MM.1S (cell line): Measurements from ENCODE around the gene DLD.

Experiments used
- DNase-seq: peaks from one replicate; pipeline ENCODE4 v3.0.0-alpha.2; 2015
- H2AFZ ChIP-seq: fragments of 300-600 bp; sonication (generic); 2 replicates; pipeline ENCODE4 v1.6.0; 2016; ENCODE audit warnings: antibody characterized with exemption, low read length
- H3F3A ChIP-seq: fragments of 300-600 bp; sonication (generic); 2 replicates; pipeline ENCODE4 v1.6.1; 2016; ENCODE audit warnings: mild to moderate bottlenecking, antibody characterized with exemption, low read length, moderate library complexity, mixed read lengths; ENCODE audit not compliant: insufficient read depth
- H3K27ac ChIP-seq: fragments of 300-600 bp; sonication (generic); 2 replicates; pipeline ENCODE4 v1.5.1; 2016; ENCODE audit warnings: mild to moderate bottlenecking, low read length
- H3K27me3 ChIP-seq: fragments of 300-600 bp; sonication (generic); replicated peaks from 2 replicates; pipeline ENCODE4 v1.6.0; 2016; ENCODE audit warnings: low read length; ENCODE audit not compliant: insufficient read depth
- H3K36me3 ChIP-seq: fragments of 300-600 bp; sonication (generic); replicated peaks from 2 replicates; pipeline ENCODE4 v1.6.1; 2016; ENCODE audit warnings: mild to moderate bottlenecking, low read length, mixed read lengths; ENCODE audit not compliant: insufficient read depth
- H3K4me1 ChIP-seq: fragments of 300-600 bp; sonication (generic); 2 replicates; pipeline ENCODE4 v1.6.1; 2016; ENCODE audit warnings: low read length, mixed read lengths
- H3K4me2 ChIP-seq: fragments of 300-600 bp; sonication (generic); 2 replicates; pipeline ENCODE4 v1.6.0; 2016; ENCODE audit warnings: low read depth, low read length
- H3K4me3 ChIP-seq: fragments of 300-600 bp; sonication (generic); 2 replicates; pipeline ENCODE4 v1.5.1; 2016; ENCODE audit warnings: low read length, mixed read lengths
- H3K79me2 ChIP-seq: fragments of 300-600 bp; sonication (generic); 2 replicates; pipeline ENCODE4 v1.6.1; 2016; ENCODE audit warnings: mixed run types, low read length, mixed read lengths
- H3K9ac ChIP-seq: fragments of 300-600 bp; sonication (generic); 2 replicates; pipeline ENCODE4 v1.6.1; 2016; ENCODE audit warnings: low read length, mixed read lengths
- H3K9me2 ChIP-seq: fragments of 300-600 bp; sonication (generic); replicated peaks from 2 replicates; pipeline ENCODE4 v1.6.1; 2016; ENCODE audit warnings: mild to moderate bottlenecking, low read length, mixed read lengths; ENCODE audit not compliant: insufficient read depth
- H3K9me3 ChIP-seq: fragments of 300-600 bp; sonication (generic); replicated peaks from 2 replicates; pipeline ENCODE4 v1.6.1; 2016; ENCODE audit warnings: mild to moderate bottlenecking, low read length, mixed read lengths; ENCODE audit not compliant: insufficient read depth
- H4K20me1 ChIP-seq: fragments of 300-600 bp; sonication (generic); 2 replicates; pipeline ENCODE4 v1.6.1; 2016; ENCODE audit warnings: mild to moderate bottlenecking, low read length, moderate library complexity, mixed read lengths; ENCODE audit not compliant: insufficient read depth
- EZH2 ChIP-seq: fragments of 300-600 bp; sonication (generic); optimal IDR thresholded peaks from 2 replicates; pipeline ENCODE3; 2017; ENCODE audit warnings: low read depth, mild to moderate bottlenecking, antibody characterized with exemption, low read length, mixed read lengths
- EZH2phosphoT487 ChIP-seq: fragments of 300-600 bp; sonication (generic); IDR thresholded peaks from 2 replicates; pipeline ENCODE4 v1.6.1; 2018; ENCODE audit warnings: antibody characterized with exemption, low read length
- TF ChIP-seq, protein P1 (sequence below): fragments of 300-600 bp; sonication (generic); IDR thresholded peaks from 2 replicates; pipeline ENCODE4 v1.5.1; 2016; ENCODE audit warnings: antibody characterized with exemption, low read length, mixed read lengths

The DLD gene

DNA sequence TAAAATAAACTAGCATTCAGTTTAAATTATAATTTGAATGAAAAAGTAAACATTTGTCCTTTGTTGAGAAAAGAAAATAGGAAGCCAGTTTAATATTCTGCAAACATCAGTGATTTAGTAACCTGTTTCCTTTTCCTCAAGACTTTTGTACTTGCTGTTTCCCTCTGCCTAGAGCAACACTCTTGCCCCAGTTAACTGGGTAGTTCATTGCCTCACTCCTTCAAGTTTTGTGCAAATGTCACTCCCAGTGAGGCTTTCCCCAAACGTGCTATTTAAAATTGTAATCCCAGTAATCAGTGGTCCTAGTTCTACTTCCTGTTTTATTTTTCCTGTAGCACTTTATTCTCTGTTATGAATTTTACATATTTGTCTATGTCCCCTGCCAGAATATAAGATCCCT lies 23.8 kb downstream of the DLD start:
- Histone ChIP-seq H3K36me3 (peaks cover 14% of the 10 kb centered on the region; the same call in 1 of the 2 replicates), H3K4me2 (no peak overlapping the region), H3K9me3 (no peaks in the 10 kb centered on the region), H3K4me1 (no peaks in the 10 kb centered on the region), H3K4me3 (no peak overlapping the region), H3K27me3 (no peaks in the 10 kb centered on the region), H3K9ac (no peak overlapping the region), H3K79me2 (peaks cover 12% of the 10 kb centered on the region; the same call in 1 of the 2 replicates), H3F3A (no peaks in the 10 kb centered on the region), H3K9me2 (no peaks in the 10 kb centered on the region), H4K20me1 (no peaks in the 10 kb centered on the region), H2AFZ (no peak overlapping the region), H3K27ac (no peak overlapping the region)
- no peak for DNase-seq
- no peak for TF ChIP-seq EZH2phosphoT487
- no peak for TF ChIP-seq EZH2
- TF ChIP-seq, protein P1, sequence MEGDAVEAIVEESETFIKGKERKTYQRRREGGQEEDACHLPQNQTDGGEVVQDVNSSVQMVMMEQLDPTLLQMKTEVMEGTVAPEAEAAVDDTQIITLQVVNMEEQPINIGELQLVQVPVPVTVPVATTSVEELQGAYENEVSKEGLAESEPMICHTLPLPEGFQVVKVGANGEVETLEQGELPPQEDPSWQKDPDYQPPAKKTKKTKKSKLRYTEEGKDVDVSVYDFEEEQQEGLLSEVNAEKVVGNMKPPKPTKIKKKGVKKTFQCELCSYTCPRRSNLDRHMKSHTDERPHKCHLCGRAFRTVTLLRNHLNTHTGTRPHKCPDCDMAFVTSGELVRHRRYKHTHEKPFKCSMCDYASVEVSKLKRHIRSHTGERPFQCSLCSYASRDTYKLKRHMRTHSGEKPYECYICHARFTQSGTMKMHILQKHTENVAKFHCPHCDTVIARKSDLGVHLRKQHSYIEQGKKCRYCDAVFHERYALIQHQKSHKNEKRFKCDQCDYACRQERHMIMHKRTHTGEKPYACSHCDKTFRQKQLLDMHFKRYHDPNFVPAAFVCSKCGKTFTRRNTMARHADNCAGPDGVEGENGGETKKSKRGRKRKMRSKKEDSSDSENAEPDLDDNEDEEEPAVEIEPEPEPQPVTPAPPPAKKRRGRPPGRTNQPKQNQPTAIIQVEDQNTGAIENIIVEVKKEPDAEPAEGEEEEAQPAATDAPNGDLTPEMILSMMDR: no peak

DNA sequence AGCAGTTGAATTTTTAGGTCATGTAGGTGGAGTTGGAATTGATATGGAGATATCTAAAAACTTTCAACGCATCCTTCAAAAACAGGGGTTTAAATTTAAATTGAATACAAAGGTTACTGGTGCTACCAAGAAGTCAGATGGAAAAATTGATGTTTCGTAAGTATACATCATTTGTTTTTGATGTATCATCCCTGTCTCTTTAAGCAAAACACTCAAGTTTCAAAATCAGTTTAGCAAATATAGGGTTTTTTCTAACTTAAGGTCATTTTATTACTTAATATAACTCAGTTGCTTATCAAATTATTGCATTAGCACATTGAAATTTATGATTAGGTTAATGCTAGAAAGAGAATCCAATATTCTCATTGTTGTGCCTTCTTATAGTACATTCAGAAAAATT lies 24.6 kb downstream of the DLD start:
- no peak overlapping the region for H3K9ac ChIP-seq
- TF ChIP-seq, protein P1: no peak
- TF ChIP-seq EZH2phosphoT487 (no peak), EZH2 (no peak)
- DNase-seq: no peak
- H3K36me3 ChIP-seq: peaks cover 14% of the 10 kb centered on the region; the same call in 1 of the 2 replicates
- H3K4me2 ChIP-seq: no peak overlapping the region
- no peak overlapping the region for H2AFZ ChIP-seq
- no peaks in the 10 kb centered on the region for H3F3A ChIP-seq
- H3K79me2 ChIP-seq: peaks cover 12% of the 10 kb centered on the region; the same call in 1 of the 2 replicates
- H4K20me1 ChIP-seq: no peaks in the 10 kb centered on the region
- H3K27ac ChIP-seq: no peak overlapping the region
- no peak overlapping the region for H3K4me3 ChIP-seq
- H3K9me2 ChIP-seq: no peaks in the 10 kb centered on the region
- no peaks in the 10 kb centered on the region for H3K9me3 ChIP-seq
- no peaks in the 10 kb centered on the region for H3K4me1 ChIP-seq
- no peaks in the 10 kb centered on the region for H3K27me3 ChIP-seq

DNA sequence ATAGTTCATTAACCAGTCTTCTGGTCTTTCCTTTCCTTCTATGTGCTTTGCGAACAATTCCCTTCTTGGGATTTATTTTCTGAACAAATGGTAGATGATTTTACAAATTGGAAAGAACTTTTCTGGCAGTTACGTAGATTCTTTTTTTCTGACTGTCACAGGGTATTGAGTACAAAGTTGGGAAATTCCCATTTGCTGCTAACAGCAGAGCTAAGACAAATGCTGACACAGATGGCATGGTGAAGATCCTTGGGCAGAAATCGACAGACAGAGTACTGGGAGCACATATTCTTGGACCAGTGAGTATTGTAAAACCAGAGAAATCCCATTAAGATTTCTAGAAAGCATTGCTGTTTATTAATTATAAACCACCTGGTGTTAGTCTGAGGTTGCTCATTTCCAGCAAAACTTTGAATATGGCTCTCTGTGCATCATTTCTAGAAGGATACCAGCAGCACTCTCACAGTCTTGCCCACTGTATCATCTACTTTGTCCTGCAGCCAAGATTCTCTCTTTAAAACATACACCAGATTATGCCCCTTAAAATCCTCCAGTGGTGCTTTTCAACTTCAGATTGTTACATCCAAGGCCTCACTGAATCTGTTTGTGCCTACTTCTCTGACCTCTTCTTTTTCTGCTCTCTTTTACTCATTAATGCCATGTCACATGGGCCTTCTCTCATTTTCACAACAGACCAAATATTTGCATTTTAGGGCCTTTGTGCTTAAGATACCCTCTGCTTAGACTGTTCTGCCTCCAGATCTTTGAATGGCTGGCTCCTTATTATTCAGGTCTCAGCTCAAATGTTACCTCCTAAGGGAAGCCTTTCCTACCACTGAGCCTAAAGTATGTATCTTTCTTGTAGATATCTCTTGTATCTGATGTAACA lies 27.0 kb downstream of the DLD start:
- TF ChIP-seq EZH2 (no peak), EZH2phosphoT487 (no peak)
- TF ChIP-seq, protein P1: no peak
- Histone ChIP-seq H3K4me3 (no peak overlapping the region), H3K27ac (no peak overlapping the region), H3K27me3 (no peaks in the 10 kb centered on the region), H4K20me1 (no peaks in the 10 kb centered on the region), H3K36me3 (peaks cover 14% of the 10 kb centered on the region; the same call in 1 of the 2 replicates), H3K9me3 (no peaks in the 10 kb centered on the region), H3F3A (no peaks in the 10 kb centered on the region), H3K9ac (no peak overlapping the region), H3K4me1 (no peaks in the 10 kb centered on the region), H3K4me2 (no peak overlapping the region), H3K9me2 (no peaks in the 10 kb centered on the region), H3K79me2 (peaks cover 7% of the 10 kb centered on the region; the same call in 1 of the 2 replicates), H2AFZ (no peak overlapping the region)
- no peak for DNase-seq
